ENCODE measurements around the gene CPHXL. TPM values are rescaled to one million over a fixed set of nuclear protein-coding genes. Genes with fewer than 3 reads are reported as not detected.
A peak's percentile ranks its signal among the peaks of the same experiment; 100 is the strongest.

The CPHXL gene
- total RNA-seq, 1 donor, result not detected

DNA sequence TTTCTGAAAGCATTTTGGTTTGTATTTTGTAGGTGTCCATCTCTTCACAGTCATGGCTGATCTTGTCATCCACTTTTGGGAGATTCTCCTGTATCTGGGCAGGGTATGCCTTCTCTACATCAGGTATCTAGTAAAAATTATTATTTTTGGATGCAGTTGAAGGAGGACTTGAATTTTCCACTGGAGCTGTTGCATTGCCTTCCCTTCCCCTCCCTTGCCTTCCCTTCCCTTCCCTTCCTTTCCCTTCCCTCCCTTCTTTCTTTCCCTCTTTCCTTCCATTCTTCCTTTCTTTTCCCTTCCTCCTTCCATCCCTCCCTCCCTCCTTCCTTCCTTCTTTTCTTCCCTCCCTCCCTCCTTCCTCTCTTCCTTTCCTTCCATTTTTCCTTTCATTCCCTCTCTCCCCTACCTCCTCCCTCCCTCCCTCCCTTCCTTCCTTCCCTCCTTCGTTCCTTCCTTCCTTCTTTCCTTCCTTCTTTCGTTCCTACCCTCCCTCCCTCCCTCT, 33.8 kb upstream of the CPHXL start:
- no peak overlapping the region for H3K4me3 ChIP-seq (ENCODE audit: low read depth, low read length)
- TF ChIP-seq, protein P1, sequence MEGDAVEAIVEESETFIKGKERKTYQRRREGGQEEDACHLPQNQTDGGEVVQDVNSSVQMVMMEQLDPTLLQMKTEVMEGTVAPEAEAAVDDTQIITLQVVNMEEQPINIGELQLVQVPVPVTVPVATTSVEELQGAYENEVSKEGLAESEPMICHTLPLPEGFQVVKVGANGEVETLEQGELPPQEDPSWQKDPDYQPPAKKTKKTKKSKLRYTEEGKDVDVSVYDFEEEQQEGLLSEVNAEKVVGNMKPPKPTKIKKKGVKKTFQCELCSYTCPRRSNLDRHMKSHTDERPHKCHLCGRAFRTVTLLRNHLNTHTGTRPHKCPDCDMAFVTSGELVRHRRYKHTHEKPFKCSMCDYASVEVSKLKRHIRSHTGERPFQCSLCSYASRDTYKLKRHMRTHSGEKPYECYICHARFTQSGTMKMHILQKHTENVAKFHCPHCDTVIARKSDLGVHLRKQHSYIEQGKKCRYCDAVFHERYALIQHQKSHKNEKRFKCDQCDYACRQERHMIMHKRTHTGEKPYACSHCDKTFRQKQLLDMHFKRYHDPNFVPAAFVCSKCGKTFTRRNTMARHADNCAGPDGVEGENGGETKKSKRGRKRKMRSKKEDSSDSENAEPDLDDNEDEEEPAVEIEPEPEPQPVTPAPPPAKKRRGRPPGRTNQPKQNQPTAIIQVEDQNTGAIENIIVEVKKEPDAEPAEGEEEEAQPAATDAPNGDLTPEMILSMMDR (IDR thresholded peaks at IDR 0.05; ENCODE audit: insufficient read depth, low read length), result no peak
- DNase-seq (ENCODE audit: low read depth), result no peak

DNA sequence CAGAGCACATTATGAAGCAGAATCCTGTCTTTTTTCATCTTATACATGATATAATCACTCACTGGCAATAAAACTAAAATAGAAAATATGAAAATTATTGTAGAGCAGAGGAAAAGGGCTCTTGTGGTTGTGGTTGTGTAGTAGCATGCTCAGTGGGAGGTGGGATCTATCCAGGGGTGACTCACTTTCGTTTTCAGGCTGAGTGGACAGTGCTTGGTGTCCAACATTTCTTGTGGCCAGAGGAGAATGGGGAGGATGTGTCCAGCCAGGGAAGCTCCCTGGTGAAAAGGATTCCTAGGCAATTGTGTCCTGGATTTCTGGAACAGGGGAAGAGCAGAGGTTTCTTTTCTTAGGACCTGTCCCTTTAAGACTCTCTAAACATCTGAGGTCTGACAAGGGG, 31.9 kb upstream of the CPHXL start:
- TF ChIP-seq, protein P1 (IDR thresholded peaks at IDR 0.05; ENCODE audit: insufficient read depth, low read length), result no peak
- no peak overlapping the region for H3K4me3 ChIP-seq (ENCODE audit: low read depth, low read length)
- DNase-seq (ENCODE audit: low read depth), result peak; percentile 49

DNA sequence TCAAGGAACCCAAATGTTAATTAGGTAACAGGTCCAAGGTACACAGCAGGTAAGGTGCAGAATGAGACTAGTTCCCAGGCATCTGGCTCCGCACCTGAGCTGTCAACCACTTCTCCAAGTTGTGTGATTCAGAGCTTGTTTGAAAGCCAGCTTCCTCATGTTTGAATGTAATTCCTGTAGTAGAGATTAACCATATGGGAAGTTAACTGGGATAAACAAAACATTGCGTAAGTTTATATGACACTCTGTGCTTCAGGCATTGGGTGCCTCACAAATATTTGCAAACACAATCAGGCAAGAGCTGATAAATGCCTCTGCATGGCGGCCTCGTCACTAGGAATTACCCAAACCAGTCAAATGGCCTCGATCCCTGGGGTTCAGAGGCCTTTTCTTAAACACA, 27.9 kb upstream of the CPHXL start:
- TF ChIP-seq, protein P1 (IDR thresholded peaks at IDR 0.05; ENCODE audit: insufficient read depth, low read length), result no peak
- H3K4me3 ChIP-seq (ENCODE audit: low read depth, low read length), result no peak overlapping the region
- DNase-seq (ENCODE audit: low read depth), result peak; percentile 37

DNA sequence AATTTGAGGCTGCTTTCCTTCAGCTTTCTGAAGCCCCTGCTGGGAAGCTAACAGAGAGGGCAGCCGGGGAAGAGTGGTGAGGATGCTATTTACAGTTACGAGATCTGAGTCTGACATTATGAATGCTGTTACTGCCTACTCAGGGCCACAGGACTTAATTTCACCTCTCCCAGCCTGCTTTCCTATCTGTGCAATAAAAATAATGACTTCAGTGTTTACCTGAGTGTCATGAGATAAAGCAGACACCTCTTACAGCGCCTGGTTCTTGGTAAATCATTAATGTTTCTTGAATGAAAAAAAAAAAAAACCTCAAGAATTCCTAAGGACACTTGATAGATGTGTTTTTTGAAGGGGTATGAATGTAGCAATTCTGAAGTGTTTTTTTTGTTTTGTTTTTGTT, 24.2 kb upstream of the CPHXL start:
- no peak for DNase-seq (ENCODE audit: low read depth)
- TF ChIP-seq, protein P1 (IDR thresholded peaks at IDR 0.05; ENCODE audit: insufficient read depth, low read length), result no peak
- no peak overlapping the region for H3K4me3 ChIP-seq (ENCODE audit: low read depth, low read length)

DNA sequence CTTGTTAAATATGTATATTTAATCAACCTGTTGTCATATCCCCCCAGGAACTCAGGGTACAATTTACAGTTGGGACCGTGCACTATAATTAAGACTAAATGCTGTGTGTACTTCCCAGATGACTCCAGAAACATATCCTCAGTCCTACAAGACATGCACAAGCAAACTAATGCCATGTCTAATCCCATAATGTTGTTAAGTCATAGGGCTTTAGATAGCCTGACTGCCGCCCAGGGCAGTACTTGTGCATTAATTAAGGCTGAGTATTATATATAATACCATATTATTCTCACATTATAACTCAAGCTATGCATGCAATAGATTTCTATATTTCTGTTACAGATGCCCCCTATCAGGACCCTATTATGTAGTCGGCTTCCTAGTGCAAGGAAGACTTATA, 20.1 kb upstream of the CPHXL start:
- no peak for DNase-seq (ENCODE audit: low read depth)
- no peak overlapping the region for H3K4me3 ChIP-seq (ENCODE audit: low read depth, low read length)
- TF ChIP-seq, protein P1 (IDR thresholded peaks at IDR 0.05; ENCODE audit: insufficient read depth, low read length), result no peak

DNA sequence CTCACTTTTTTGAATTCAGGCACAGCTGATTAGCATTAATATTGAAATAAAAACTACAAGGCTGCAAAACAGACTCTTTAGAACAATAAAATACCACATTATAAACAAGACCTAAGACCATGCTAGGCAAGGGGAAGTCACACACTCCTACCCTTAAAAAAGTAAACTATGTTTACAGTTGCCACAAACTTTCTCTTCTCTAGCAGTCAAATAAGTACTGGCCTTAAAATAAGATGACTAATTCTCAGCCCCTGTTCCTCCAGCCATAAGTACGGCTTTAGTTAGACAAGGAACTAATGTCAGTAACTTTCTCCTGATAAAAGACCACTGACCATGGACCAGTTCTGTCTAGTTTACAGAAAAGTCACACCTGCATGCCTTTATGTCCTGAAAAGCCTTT, 19.5 kb upstream of the CPHXL start:
- TF ChIP-seq, protein P1 (IDR thresholded peaks at IDR 0.05; ENCODE audit: insufficient read depth, low read length), result no peak
- DNase-seq (ENCODE audit: low read depth), result no peak
- H3K4me3 ChIP-seq (ENCODE audit: low read depth, low read length), result no peak overlapping the region

DNA sequence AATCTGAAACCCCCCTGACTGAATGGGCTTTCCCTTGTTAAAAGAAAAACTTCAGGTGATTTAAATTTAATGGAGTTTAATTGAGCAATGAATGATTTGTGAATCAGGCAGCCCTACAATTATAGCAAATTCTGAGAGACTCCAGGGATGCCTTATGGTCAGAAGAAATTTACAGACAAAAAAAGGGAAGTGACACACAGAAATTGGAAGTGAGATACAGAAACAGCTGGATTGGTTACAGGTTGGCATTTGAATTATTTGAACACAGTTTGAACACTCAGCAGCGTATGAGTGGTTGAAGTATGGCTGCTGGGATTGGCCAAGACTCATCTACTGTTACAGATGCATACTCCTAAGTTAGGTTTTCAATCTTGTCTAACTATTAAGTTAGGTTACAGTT, 19.0 kb upstream of the CPHXL start:
- H3K4me3 ChIP-seq (ENCODE audit: low read depth, low read length), result no peak overlapping the region
- TF ChIP-seq, protein P1 (IDR thresholded peaks at IDR 0.05; ENCODE audit: insufficient read depth, low read length), result no peak
- DNase-seq (ENCODE audit: low read depth), result no peak

All from fibroblast of the aortic adventitia (primary cell).